Aorta (tissue), 5 donors: Measurements from ENCODE around the gene COPS8. TPM values are rescaled to one million over a fixed set of nuclear protein-coding genes. Genes with fewer than 3 reads are reported as not detected.

Source experiments
- ATAC-seq: fragments of 200-7000 bp; cut with Tn5 transposase; one replicate; pipeline ENCODE4 v1.9.1; 2022; ENCODE audit warnings: moderate library complexity; ENCODE audit not compliant: low FRiP score
- DNase-seq, 2 donors: peaks; one replicate each; pipeline ENCODE4 v3.0.0-alpha.2; 2020
- H3K27ac ChIP-seq, 2 donors: one replicate each; pipeline ENCODE4 v1.5.1; 2013; ENCODE audit warnings: low read length in 2 of 2, mild to moderate bottlenecking in 2 of 2, moderate library complexity in 2 of 2, control low read depth in 1 of 2, inconsistent platforms in 1 of 2, low read depth in 1 of 2
- H3K27me3 ChIP-seq, 2 donors: one replicate each; pipeline ENCODE4 v1.6.1; 2013; ENCODE audit warnings: control low read depth in 1 of 2, low read length in 1 of 2, mild to moderate bottlenecking in 1 of 2, moderate library complexity in 1 of 2; ENCODE audit not compliant: insufficient read depth in 2 of 2, control insufficient read depth in 1 of 2
- H3K36me3 ChIP-seq, 2 donors: one replicate each; pipeline ENCODE4 v1.6.1; 2013; ENCODE audit warnings: control low read depth in 1 of 2, low read length in 1 of 2, mild to moderate bottlenecking in 1 of 2; ENCODE audit not compliant: insufficient read depth in 2 of 2, control insufficient read depth in 1 of 2
- H3K4me1 ChIP-seq, 2 donors: one replicate each; pipeline ENCODE4 v1.6.1; 2013; ENCODE audit warnings: low read length in 2 of 2, control low read depth in 1 of 2, mild to moderate bottlenecking in 1 of 2, moderate library complexity in 1 of 2; ENCODE audit not compliant: insufficient read depth in 2 of 2, control insufficient read depth in 1 of 2
- H3K4me3 ChIP-seq, 2 donors: one replicate each; pipeline ENCODE4 v1.5.1; 2013; ENCODE audit warnings: low read length in 2 of 2, control low read depth in 1 of 2, mild to moderate bottlenecking in 1 of 2
- H3K9me3 ChIP-seq: one replicate; pipeline ENCODE4 v1.6.1; 2013; ENCODE audit warnings: mild to moderate bottlenecking, low read length; ENCODE audit not compliant: control insufficient read depth
- WGBS, 2 donors: extraction: QIAGEN DNeasy Blood & Tissue Kit; methylation state at CpG; one replicate each; pipeline ENCODE4 v1.1.7; 2013; 5-methylcytosine and 5-hydroxymethylcytosine counted together
- intact Hi-C, 2 donors: fragments of 100-400 bp; cut with DNase I; formaldehyde crosslinking; loops; one replicate each; pipeline versions ENCODE4 v1.14.2 to v1.15.0; 2022
- polyA plus RNA-seq, 2 donors: library from polyadenylated mRNA; stranded (reverse); fragments of 200-250 nt; gene quantifications; one replicate each; pipeline ENCODE4 v1.2.3, GENCODE V29; 2013
- total RNA-seq, 2 donors: library from RNA; stranded (reverse); fragmentation: NEBNext Ultra II Directional; extraction: Animal tissue kit (Norgen Biotek cat#: 25700); gene quantifications; one replicate each; pipeline ENCODE4 v1.2.1, GENCODE V29; 2021
- donor health status: healthy with polysubstance abuse.
- donor health status: Bipolar disorder and iron deficiency.
- donor health status: DM: no; HTN: no; CAD: no.
- donor health status: DM: no; HTN: no; CAD: no.
- donor health status: DM: yes; HTN: yes; CAD: no.

The COPS8 gene
- total and polyA plus RNA-seq, 4 donors = 42.8 to 60.3 (median 45.0) TPM

- Histone ChIP-seq H3K4me3 (no peak overlapping the region), H3K9me3 (no peaks in the 10 kb centered on the region), H3K27ac (no peak overlapping the region), H3K36me3 (peaks cover 4% of the 10 kb centered on the region in 2 donors), H3K4me1 (no peaks in the 10 kb centered on the region), H3K27me3 (no peaks in the 10 kb centered on the region)
- ATAC-seq (no peak), DNase-seq (no peak)
- intact Hi-C loops = no loop called here
- 78 to 80% methylated on average over 3 of the region's 3 CpGs for WGBS, 2 donors
Observed at GRCh38 chr2:237102428-237102827, 16.7 kb downstream of the COPS8 start.

DNA sequence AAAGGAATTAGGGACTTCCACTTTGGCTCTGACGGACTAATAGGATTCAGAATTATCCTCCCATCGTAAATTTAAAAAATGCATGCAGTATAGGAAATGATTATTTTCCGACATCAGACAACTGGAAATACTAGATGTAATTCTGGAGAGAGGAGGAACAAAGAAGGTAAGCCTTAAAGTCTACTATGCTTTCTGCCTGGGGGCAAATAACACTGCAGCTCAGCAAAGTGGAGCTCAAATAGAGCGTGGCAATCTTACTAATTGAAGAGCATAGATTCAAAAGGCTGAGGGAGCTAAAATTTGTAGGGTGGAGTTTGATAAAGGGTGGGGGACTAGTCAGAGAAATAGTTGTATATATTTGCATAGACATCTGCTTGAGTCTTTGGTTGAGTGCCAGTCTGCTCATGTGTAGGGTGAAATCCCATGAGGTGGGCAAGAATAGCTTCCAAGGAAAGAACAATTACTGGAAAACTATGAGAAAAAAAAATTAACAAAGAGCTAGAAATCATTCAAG, 23.8 kb downstream of the COPS8 start:
- Histone ChIP-seq H3K4me1 (no peaks in the 10 kb centered on the region), H3K4me3 (no peak overlapping the region), H3K27ac (no peak overlapping the region), H3K36me3 (no peaks in the 10 kb centered on the region), H3K9me3 (no peaks in the 10 kb centered on the region), H3K27me3 (no peaks in the 10 kb centered on the region)
- WGBS, 2 donors = 96 to 97% methylated on average over 4 of the region's 4 CpGs
- intact Hi-C loops = no loop called here
- no peak for DNase-seq
- no peak for ATAC-seq

GRCh38 chr2:237113026-237113795, 27.5 kb downstream of the COPS8 start:
- DNase-seq = no peak
- WGBS, 2 donors = 93% methylated on average over 4 of the region's 4 CpGs
- intact Hi-C loops = no loop called here
- H3K27me3 ChIP-seq = no peaks in the 10 kb centered on the region
- no peak for ATAC-seq
- no peaks in the 10 kb centered on the region for H3K4me1 ChIP-seq
- no peak overlapping the region for H3K27ac ChIP-seq
- no peak overlapping the region for H3K4me3 ChIP-seq
- no peaks in the 10 kb centered on the region for H3K36me3 ChIP-seq
- no peaks in the 10 kb centered on the region for H3K9me3 ChIP-seq

- Histone ChIP-seq H3K27me3 (no peaks in the 10 kb centered on the region), H3K36me3 (no peaks in the 10 kb centered on the region), H3K27ac (no peak overlapping the region), H3K4me3 (no peak overlapping the region), H3K4me1 (no peaks in the 10 kb centered on the region), H3K9me3 (no peaks in the 10 kb centered on the region)
- intact Hi-C loops = no loop called here
- WGBS, 2 donors = 92 to 97% methylated on average over 3 of the region's 3 CpGs
- DNase-seq (no peak), ATAC-seq (no peak)
Observed at GRCh38 chr2:237115870-237116269, 30.2 kb downstream of the COPS8 start.

- no peaks in the 10 kb centered on the region for H3K9me3 ChIP-seq
- H3K4me1 ChIP-seq = no peaks in the 10 kb centered on the region
- no peak for DNase-seq
- H3K4me3 ChIP-seq = no peak overlapping the region
- H3K36me3 ChIP-seq = no peaks in the 10 kb centered on the region
- WGBS, 2 donors = 77 to 85% methylated on average over 2 of the region's 2 CpGs
- ATAC-seq = no peak
- no peak overlapping the region for H3K27ac ChIP-seq
- intact Hi-C loops = no loop called here
- H3K27me3 ChIP-seq = no peaks in the 10 kb centered on the region
Observed at GRCh38 chr2:237116431-237116830, 30.7 kb downstream of the COPS8 start.

DNA sequence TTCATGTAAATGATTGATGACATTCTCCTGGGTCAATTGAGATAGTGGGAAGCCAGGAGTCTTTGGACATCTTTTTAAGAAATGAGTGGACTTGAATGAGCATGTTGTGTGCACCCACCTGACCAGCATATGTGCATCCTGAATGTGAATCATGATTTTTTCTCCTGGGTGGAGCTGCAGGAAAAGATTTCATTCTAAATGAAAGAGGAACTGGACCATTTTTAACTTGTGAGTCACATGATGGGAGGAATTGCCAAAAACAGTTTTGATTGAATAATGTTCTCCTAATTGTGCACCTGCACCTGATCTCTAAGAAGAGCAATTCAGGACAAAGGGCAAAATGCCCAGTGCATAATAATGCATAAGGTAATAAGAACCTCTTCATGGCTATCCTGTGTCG, 32.3 kb downstream of the COPS8 start:
- ATAC-seq (no peak), DNase-seq (no peak)
- no peaks in the 10 kb centered on the region for H3K9me3 ChIP-seq

DNA sequence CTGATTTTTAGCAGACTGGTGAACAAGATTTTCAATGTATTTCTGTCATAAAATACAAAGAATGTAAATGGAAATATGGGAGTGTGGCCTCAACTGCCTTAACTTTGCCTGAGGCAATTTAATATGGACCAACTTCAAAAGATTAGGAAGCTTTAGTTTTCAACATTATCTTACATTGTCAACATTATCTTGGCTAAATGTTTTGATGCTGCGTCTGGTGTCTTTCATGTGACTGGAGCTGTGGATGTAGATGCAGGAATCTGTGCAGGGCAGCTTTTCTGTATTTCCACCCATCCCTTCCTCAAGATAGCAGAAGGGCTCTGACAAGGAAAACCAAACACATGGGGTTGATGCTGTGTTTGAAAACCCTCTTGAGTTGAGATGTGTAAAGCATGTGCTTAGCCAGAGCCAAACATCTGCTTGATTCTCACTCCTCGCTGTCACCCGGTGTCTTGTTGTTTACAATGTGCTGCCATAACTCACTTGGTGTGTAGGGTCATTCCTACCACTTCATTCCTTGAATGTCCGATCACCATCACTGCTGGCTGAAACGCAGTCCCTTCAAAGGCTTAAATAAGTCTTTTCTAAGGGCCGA, 33.0 kb downstream of the COPS8 start:
- H3K27ac ChIP-seq = no peak overlapping the region
- H3K4me3 ChIP-seq = no peak overlapping the region
- intact Hi-C loops = no loop called here
- ATAC-seq = no peak
- 51 to 63% methylated on average over 6 of the region's 6 CpGs for WGBS, 2 donors
- no peaks in the 10 kb centered on the region for H3K27me3 ChIP-seq
- no peaks in the 10 kb centered on the region for H3K9me3 ChIP-seq
- H3K36me3 ChIP-seq = no peaks in the 10 kb centered on the region
- H3K4me1 ChIP-seq = no peaks in the 10 kb centered on the region
- no peak for DNase-seq

More for the DNA sequence above, 32.3 kb downstream of the COPS8 start:
- no peaks in the 10 kb centered on the region for H3K36me3 ChIP-seq
- H3K27ac ChIP-seq = no peak overlapping the region
- H3K27me3 ChIP-seq = no peaks in the 10 kb centered on the region
- no peaks in the 10 kb centered on the region for H3K4me1 ChIP-seq
- H3K4me3 ChIP-seq = no peak overlapping the region
- intact Hi-C loops = no loop called here
- WGBS, 2 donors = 97 to 99% methylated on average over 1 of the region's 1 CpG

DNA sequence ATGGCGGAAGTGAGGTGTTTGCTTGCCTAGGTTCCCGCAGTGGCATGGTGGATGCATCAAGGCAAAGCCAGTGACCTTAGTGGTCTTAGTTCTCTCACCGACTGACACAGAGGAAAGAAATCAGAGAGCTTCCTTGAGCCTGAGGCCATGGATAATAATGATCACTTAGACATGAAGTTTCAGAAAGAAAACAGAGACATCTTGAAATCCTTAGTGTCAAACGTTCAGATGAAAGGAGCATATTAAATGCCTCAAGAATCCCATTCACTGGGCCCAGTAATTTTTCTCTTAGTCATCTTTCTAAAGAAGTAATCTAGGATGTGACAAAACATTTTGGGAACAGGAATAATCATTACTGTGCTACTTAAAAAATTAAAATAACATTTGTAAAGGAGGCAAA, 35.2 kb downstream of the COPS8 start:
- Histone ChIP-seq H3K9me3 (no peaks in the 10 kb centered on the region), H3K36me3 (no peaks in the 10 kb centered on the region), H3K4me3 (no peak overlapping the region), H3K27ac (no peak overlapping the region), H3K4me1 (no peaks in the 10 kb centered on the region), H3K27me3 (no peaks in the 10 kb centered on the region)
- WGBS, 2 donors = 82 to 85% methylated on average over 4 of the region's 4 CpGs
- ATAC-seq = no peak
- DNase-seq = no peak
- intact Hi-C loops = loop anchor here in 1 of 2 donors (10.0 kb wide), 1 partner anchor 354 kb away; no protein-coding TSS in a partner anchor

- Histone ChIP-seq H3K36me3 (no peaks in the 10 kb centered on the region), H3K4me1 (no peaks in the 10 kb centered on the region), H3K27me3 (no peaks in the 10 kb centered on the region), H3K9me3 (no peaks in the 10 kb centered on the region), H3K4me3 (no peak overlapping the region), H3K27ac (no peak overlapping the region)
- intact Hi-C loops = loop anchor here in 1 of 2 donors (10.0 kb wide), 1 partner anchor 353 kb away; no protein-coding TSS in a partner anchor
- no peak for DNase-seq
- 84 to 92% methylated on average over 1 of the region's 1 CpG for WGBS, 2 donors
- ATAC-seq = no peak
Observed at GRCh38 chr2:237121321-237121720, 35.6 kb downstream of the COPS8 start.
